NCI-H2196 treated with DMSO at 0.1 percent for 48 hours (cell line): ENCODE results near the gene MIR17HG.
A peak's percentile ranks its signal among the peaks of the same experiment; 100 is the strongest.

Experiments used
- DNase-seq: peaks from one replicate; lab custom pipeline; 2025; ENCODE audit not compliant: unreplicated experiment; lab: John Stamatoyannopoulos, UW

Gene MIR17HG

DNA sequence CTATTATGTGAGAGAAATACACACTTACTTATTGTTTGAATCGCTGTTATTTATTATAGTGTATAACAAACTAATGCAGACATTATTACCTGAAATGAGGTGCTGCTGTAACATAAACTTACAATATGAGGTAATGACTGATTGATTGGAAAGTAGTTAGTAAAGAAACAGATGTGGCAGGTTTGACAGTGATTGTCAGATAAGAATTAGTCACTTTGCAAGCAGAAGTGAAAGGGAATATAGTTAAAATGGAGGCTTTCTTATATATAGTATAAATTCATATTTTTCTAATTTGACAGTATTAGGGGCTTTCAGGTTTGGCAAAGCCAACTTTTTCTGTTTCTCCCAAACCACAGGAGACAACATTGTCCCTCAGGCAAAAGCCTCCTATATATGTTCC is 20.6 kb downstream of the MIR17HG start:
- no peak for DNase-seq

DNA sequence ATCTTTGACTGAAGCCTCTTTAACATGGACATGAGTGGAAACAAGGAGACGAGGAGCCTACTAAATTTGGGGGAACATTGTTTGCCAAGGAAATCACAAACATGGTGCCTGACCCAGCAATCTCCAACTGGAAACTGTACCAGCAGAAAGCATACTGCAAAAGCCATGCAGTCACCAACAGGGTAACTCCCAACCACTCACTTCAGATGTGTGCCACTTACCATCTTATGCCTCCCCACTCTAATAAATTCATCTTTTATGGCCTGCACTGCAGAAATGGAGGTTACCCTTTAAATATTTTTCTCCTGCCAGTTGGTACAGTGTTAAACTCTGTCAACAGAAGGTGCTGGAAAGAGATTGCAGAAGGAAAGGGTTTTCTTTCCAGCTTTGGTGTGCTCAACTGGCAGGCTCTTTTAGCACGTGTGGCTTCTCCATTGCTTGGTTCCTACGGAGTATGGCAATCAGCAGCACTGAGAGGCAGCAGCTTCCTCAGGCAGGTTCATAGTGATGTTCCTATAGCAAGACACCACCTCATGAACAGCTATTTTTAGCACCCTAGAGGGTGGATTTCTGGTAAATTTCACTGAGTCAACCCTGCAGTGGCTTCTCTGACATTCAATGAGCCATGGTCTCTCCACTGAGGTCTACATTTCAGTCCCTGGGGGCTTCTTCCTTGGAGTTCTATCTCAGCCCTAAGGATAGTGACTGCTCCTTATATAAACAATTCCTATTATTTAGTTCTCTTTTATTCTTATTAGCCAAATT is 21.4 kb downstream of the MIR17HG start:
- DNase-seq, result no peak

DNA sequence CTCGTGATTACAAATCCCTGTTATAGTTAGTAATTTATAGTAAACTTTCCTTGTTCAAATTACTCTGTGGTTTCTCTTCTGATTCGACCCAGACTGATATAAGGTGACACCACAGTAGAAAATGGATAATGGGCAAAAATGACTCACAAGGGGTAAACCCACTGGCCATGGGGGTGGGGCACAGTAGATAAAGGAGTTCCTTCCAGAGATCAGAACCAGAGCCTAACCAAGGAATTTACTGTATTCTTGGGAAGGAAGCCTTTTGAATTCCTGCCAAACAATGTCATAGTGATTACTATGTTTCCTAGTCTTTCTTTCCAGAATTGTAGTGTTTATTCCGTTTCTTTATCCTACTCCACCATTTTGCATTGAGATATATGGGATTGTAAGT is 21.9 kb downstream of the MIR17HG start:
- no peak for DNase-seq

DNA sequence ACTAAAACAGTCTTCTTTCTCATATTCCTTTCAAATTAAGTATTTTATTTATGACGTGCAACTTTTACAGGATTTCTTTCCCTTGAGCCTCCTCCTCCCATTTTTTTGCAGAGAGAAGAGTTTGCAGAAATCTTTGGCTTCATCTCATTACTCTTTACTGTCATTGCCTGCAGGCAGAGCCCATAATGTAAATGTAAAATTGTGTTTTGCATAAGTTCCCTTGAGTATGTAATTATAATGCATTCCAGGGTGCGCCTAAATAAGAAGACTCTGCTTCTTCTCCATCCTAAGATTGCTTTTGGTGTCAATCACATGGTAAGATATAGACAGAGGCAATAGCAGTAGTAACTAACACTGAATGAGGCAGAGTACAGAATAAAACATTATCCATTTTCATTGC is 23.0 kb downstream of the MIR17HG start:
- DNase-seq, result no peak

DNA sequence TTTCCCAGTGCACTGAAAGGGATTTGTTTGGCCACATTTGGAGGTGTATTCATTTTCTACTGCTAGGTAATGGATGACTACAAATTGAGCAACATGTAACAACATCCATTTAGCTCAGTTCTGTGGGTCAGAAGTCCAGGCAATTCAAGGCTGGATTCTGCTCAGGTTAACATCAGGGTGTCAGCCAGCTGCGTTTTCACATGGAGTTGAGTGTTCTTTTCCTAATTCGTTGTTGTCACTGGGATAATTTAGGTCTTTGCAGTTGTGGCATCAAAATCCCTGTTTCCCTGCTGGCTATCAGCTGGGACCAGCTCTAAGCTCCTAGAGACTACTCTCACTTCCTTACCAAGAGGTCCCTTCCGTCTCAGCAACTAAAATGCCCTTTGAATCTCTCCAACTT is 25.4 kb downstream of the MIR17HG start:
- no peak for DNase-seq

DNA sequence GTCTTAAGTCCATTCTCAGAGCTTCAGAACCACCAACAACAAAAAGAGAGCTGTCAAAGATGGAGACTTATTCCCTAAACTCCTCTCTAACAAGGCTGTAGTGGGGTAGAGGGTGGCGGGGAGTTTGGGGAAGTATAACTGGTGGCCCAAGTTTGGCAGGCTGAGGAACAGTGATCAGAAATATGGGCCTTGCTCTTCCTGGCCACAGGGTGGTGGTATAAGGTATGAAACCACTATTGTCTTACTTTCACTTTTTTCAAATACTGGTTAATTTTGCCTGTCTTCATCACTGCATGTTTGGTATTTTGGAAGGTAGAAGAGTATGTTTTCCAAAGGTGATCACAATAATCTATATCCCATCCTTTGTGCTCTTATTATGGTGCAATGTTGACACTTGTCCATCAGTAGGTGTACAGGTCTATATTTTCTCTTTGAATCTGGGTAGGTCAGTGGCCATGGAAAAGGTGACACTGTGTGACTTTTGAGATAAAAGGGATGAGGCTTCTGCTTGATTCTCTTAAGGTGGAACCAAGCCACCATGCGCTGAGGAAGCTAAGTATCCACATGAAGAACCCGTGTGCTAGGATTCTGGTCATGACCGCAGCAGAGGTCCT is 27.7 kb downstream of the MIR17HG start:
- no peak for DNase-seq

DNA sequence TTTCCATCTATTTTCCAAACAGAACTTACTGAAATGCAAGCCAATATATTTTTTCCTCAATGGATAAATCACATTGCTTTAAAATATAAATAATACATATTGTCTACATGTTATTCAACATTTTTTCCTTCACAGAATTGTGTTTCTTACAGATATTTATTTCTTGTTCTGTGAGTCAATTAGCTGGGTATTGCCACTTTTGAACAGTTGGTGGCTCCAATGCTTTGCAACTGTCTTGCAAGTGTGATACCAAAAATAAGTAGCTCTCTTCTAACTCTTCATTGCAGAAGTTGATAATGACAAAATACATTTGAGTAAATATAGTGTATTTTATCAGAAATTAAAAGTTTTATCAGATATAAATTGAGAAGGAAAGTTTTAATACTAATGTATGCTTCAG is 33.9 kb downstream of the MIR17HG start:
- DNase-seq, result no peak

DNA sequence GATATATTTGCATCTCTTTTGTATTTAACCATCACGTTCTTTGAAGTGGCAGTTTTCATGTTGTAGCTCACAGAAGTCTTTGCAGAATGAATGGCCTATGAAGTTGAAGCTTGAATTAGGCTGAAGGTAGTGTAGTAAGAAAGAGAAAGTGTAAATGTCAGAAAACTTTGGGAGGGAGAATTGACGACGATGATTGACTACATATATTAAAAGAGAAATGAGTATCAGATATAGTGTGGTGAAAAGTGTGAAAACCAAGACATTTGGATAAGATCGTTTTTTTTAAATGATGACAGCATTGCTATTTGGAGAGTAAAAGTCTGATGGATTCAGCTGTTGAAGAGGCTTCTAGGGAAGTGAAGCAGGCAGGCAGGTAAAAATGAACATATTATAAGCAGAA is 36.3 kb downstream of the MIR17HG start:
- DNase-seq, result no peak

DNA sequence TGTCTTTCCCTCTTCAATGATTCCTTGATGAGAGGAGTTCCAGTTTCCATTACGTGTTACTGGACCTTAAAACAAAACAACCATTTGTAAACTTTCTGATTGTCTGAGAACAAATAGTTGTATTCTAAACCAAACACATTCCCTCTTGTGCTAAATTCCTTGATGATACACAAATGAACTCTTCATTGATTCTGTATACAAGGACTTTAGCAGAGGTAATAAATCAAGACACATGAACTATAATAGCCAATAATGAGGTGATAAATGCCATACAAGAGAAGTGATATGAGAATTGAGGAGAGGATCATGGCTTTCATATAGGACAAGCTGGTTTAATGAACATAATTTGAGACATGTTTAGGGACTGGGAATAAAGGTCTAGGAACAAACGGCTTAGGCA is 37.4 kb downstream of the MIR17HG start:
- DNase-seq, result no peak

DNA sequence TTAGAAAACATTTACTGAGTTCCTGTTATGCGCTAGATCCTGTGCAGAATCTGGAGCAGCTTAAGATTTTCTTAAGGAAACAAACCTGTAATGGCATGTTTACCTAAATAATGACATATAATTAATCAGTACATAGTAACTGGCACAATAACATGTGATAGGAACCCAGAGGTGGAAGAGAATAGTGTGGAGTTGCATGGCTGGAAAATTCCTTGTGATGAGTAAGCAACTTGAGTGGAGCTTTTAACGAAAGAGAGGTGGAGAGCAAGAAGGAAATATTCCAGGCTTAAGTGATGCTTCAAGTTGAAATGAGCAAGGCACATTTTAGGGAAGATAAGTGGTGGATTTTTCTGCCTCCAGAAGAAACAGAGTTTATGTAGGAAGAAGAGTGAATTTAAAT is 41.7 kb downstream of the MIR17HG start:
- no peak for DNase-seq

DNA sequence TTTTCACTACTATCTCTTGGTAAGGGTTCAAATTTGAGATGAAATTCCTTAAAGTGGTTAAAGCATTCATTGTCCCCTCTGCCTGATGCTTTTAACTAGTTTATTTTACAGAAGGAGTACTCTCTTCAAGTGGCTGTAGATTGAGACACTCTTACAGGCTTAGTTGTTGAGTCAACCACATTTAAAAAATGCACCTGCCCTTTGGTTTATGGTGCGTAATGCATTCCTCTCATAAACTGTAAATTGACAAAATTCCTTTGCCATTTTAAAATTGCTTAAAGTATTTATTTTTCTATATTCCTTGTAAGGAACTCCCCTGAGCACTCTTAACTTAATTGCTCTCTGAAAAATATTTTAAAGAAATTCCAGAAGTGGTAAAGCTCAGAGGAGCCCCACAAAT is 50.1 kb downstream of the MIR17HG start:
- DNase-seq, result no peak

DNA sequence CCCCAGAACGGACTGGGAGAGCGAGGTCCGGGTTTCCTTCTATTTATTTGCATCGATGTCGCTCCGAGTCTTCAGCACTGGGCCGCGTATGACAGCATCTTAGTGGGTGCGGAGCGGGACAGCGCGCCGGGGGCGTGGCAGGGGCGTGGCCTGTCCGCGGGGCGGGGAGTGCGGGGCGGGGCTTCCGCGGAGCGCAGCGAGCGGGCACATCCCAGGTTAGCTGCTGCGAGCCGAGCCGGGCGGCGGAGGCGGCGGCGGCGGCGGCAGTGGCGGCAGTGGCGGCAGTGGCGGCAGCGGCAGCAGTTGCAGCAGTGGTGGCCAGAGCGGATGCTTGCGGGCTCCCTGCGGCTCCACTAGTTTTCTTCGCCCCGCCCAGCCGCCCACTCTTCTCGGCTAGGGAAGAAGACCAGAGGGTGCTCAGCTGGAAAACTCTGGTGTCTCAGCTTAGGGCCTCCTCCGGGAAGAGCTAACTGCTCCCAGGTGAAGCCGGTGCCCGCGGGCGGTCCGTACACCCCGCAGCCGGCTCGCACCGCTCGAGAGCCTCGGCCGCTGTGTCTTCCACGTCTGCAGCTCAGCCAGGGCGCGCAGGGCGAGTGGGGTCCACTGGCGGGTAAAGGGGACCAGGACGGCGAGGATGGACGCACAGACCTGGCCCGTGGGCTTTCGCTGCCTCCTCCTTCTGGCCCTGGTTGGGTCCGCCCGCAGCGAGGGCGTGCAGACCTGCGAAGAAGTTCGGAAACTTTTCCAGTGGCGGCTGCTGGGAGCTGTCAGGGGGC is 51.1 kb downstream of the MIR17HG start, which contains the start of gene GPC5:
GPC5 (plus strand) TSS at position 209 of the 776 bp plus-strand sequence.
- peak; percentile 11 for DNase-seq

DNA sequence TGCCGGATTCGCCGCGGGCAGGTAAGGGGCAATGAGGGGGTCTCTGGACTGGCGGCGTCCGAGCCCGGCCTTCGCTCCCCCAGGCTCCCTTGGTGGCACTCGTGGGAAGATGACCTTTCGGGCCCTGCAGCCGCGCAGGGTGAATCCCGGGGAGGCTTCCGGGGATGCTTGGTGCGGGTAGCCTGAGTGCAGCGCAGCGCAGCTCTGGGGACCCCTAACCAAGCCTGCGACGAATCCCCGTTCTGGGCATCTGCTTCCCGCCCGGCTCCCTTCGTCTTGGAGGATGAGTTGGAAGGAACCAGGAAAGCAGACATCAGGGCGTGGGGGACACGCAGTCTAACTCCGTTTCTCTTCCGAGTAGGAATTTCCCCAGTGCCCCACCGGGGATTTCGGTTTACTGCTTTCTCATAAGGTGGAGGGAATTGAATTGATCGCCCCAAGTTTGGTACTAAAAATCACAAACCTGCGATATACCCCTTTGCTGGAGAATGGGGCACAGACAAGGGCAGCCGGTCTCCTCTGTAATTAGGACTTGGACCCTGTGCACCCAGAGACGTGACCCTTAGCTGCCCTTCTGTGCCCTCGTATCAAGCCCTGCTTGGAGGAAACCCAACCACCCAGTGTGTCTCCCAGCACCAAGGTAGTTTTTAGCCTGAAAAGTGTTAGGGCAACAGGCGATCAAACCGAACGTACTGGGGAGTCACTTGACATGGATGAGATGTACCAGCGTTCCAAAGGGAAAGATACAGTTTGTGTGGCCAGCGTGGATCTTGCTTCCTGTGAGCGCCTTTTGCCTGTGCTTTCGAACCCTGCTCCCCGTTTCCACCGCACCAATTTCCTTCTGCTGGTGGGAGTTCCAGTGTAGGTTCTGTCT is 51.9 kb downstream of the MIR17HG start:
- no peak for DNase-seq

DNA sequence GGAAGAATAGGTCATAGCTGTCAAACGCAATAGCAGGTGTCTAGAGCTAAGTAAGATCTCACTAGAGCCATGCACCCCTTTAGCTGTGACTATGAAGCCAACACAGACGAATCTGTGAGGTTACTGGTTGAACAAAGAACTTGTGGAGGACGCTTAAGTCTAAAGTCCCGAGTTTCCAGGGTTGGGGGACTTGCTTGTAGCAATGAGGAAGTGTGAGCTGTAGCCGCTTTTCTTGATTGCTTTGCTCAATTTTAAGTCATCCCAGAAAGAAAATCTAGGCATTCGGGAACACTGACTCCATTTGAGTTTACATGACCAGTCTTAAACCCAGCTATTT is 52.5 kb downstream of the MIR17HG start:
- no peak for DNase-seq

DNA sequence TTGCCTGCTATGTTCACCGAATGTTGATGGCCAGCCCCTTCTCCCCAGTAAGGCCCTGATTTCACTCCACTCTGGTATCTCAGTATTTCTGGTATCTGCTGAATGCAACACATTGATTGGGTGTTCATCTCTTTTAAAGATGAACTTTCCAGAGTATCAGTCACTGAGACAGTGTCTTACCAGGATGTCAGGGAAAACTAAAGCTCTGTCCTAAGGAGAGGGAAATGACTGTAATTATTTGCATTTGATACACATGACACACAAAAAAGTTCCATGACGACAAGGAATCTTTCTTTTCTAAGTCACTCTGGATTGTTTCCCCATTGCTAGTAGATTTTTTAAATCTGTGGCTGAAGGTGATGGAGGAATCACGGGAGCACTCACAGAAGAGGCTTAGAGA is 53.2 kb downstream of the MIR17HG start:
- DNase-seq, result no peak

DNA sequence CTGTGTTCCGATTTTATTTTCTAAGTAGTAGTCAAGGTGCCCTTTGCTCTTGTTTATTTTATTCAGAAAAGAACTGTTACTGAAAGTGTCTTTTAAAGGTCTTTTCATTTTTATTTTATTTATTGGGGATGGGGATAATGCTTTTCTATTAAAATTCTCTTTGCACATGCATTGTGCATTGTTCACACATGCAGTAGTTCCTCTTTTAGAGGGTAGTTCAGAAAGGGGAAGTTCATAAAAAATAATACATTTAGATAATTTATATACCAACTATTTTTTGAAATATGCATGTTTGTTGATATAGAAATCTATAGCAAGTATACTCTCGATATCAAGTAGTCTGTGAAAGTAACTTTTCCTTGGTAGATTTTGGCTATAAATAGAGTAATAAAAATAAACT is 54.4 kb downstream of the MIR17HG start:
- DNase-seq, result no peak
